HT-29 (cell line): ENCODE measurements around the gene TTC16. TPM values are rescaled to one million over a fixed set of nuclear protein-coding genes. Genes with fewer than 3 reads are reported as not detected.

Experiments
- DNase-seq: peaks from one replicate; pipeline ENCODE4 v3.0.0-alpha.2; 2015; ENCODE audit warnings: low spot score
- total RNA-seq: library from RNA; depleted of rRNA; stranded (reverse); fragments of >200 nt; shearing (Covaris generic); gene quantifications from 2 replicates; pipeline ENCODE4 v1.2.3, GENCODE V29; 2014; rRNA removed

Gene TTC16, protein sequence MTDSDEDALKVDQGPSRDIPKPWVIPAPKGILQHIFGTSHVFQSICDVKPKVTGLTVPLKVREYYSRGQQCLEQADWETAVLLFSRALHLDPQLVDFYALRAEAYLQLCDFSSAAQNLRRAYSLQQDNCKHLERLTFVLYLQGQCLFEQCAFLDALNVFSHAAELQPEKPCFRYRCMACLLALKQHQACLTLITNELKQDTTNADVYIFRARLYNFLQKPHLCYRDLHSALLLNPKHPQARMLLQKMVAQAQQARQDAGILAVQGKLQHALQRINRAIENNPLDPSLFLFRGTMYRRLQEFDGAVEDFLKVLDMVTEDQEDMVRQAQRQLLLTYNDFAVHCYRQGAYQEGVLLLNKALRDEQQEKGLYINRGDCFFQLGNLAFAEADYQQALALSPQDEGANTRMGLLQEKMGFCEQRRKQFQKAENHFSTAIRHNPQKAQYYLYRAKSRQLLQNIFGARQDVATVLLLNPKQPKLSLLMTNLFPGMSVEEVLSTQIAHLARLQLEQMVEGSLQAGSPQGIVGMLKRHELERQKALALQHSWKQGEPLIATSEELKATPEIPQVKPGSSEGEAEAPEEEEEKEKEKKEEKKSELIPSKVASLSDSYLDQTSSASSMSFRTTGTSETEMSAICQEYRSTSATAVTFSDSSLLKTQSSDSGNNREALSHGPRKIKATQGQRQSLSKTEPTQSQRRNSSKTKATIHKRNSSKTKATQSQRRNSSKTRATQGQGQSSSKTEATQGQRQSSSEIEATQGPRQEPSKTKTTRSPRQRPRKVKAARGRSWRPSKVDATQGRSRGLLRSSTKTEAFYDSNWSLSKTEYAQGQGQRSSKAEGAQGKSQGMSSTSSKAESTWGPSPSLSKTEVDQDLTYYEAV
- not detected in 2 replicates for total RNA-seq

DNA sequence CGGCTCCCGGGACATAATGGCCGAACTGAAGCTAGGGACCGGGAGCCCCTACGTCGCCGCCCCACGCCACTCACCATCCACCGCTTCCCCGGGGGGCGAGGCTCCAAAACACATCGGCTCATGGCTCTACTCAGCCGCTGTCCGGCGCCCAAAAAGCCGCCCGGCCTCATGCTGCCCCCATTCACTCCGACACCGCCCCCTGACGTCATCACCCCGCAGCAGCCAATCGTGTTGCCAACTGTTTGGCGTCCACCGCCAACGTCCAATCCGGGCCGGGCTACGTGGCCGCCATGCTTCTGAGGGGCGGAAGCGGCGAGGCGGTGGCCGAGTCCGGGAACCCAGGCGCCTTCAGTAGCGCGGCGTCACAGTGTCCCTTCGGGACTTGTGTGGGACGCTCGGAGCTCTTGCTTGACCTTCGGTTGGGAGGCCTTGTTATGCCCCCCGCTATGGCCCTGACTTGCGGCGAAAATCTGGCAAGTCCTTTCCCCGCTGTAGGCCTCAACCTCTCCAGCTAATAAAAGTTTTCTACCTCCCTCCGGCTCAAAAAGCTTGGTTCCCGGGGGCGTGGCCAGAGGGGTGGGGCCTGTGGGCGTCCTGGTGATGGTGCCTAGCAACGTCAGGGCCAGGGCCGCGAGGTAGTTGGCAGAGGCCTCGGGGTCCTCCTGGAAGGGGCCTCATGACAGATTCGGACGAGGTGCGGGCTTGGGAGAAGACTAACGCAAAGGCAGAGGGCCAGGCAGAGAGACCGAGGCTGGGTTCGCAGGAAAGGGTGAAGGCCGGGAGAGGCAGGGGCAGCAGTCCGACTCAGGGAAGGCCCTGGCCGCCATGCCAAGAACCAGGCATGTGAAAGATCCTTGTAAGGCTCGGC lies at the start of gene TTC16, which contains the start of gene PTRH1:
TTC16 (plus strand) TSS at position 610 of the 868 bp plus-strand sequence; CDS start at position 677, 67 bp downstream.
PTRH1 (minus strand) TSS at position 194 of the 868 bp plus-strand sequence; CDS start at position 170, 24 bp downstream.
- DNase-seq, result peak; percentile 95

DNA sequence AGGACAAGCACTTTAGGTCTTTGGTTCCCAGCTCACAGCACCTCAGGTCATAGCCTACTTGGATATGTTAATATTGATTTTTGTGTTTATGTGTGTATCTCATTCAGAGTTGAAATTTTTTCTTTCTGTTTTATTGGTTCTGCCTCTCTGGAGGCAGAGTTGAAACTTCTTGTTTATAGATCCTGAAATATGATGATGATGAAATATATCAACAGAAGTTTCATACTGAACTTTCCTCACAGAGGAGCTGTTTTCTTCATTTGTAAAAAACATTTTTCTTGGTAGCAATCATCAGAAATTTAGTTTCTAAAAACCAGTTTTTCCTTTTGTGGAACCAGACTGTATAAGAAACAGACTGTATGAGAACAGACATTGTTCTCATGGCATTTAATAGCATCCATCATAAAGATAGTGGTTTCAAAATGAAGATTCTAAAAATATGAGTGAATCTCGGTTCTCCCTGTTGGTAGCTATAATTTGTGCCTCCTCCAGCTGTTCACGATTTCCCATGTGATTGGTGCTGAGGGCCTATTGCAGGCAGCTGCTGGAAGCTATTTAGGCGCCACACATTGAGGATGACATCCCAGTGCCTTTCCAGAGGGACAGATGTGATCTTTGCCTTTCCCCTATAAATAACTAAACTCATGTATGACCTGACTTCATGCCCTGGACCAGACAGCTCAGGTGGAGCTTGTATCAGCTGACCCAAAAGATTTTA lies 48.6 kb upstream of the TTC16 start:
- no peak for DNase-seq

DNA sequence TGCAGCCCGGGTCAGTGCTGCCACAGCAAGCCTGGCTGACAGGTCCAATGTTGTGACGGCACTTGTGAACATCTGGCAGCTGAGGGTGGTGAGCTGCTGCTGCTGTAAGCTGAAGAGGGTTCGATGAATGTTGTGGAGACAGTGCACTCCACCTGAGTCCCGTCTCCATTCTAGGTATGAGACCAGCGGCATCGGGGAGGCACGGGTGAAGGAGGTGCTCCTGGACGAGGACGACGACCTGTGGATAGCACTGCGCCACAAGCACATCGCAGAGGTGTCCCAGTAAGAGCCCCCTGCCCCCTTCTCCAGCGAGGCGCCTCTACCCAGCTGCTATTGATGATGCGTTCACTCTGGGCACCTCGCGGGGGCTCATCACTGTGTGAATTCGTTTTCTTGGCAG lies 48.0 kb upstream of the TTC16 start:
- no peak for DNase-seq

DNA sequence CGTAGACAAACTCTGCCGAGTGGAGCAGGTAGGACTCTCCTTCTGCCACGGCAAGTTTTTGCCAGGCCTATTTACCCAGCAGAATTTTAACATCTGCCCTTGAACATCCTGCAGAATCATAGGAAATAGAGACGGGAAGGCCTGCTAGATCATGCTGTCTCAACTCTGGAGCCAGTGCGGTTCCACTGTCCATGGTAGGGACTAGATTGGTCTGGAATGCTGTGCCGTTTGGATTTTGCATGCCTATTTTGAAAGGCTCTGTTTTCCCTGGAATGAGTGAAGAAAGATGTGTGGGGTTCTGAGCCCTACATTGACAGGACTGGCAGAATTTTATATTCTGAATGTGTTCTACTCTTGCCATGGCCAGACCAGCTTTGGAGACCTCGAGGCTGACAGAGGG lies 42.6 kb upstream of the TTC16 start:
- no peak for DNase-seq

DNA sequence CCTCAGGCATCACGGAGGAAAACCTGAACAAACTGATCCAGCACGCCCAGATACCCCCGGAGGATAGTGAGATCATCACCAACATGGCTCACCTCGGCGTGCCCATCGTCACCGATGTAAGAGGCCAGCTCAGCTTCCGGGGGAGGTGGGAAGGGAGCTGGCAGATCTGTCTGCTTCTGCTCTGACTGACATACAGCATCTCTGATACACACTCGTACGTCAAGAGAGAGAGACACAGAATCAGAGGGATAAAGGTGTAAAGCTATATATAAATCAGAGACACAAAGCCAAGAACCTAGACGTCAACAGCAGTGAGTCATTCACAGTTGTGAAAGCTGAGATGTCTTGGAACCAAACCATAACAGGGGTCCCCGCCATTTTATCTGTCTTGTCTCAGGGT lies 39.2 kb upstream of the TTC16 start:
- no peak for DNase-seq

DNA sequence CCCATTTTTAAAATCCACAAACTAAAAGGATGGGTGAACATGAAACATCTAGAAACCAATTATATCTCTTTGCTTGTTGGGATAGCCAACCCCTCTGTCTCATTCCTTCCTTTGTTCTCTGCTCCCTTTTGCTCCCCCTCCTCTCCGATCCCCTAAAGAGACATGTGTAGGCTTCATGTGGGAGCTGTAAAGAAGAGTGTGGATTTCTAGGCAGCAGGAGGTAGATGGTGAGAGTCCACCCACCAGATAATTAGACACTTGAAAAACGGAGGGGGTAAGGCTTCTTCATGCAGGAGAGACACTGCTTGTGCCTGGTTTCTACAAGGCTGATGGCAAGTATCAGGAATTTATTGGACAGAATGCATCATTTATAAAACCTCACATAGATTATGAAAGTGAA lies 36.4 kb upstream of the TTC16 start:
- no peak for DNase-seq

DNA sequence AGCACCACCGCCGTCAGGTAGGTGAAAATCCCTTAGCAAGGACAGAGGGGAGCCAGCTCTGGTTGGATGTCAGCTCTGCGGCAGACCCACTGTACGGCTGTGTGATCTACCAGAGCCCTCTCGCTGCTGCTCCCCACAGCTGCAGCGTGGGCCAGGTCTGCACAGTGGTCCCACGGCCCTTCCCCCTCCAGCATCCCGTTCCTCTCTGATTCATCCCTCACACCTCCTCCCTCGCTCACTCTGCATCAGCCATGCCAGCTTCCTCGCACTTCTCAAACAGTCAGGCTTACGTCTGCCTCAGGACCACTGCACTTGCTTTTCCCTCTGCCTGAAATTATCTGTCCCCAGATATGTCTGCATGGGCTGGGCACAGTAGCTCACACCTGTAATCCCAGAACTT lies 35.7 kb upstream of the TTC16 start:
- no peak for DNase-seq

DNA sequence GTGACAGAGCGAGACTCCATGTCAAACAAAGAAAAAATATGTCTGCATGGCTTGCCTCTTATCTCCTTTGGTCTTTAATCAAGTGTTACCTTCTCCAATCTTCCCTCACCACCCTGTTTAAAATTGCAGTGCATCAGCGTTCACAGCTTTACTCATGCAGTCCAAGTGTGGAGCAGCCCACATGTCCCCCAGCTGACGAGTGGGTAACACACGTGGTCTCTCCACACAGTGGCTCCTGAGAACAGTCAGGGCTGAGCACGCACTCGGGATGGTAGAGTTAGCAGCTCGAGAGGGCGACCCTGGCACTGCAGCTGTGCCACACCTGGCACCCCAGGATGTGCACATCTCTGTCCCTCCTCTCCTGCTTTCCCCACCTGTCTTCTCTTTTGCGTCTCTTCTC lies 35.0 kb upstream of the TTC16 start:
- no peak for DNase-seq

DNA sequence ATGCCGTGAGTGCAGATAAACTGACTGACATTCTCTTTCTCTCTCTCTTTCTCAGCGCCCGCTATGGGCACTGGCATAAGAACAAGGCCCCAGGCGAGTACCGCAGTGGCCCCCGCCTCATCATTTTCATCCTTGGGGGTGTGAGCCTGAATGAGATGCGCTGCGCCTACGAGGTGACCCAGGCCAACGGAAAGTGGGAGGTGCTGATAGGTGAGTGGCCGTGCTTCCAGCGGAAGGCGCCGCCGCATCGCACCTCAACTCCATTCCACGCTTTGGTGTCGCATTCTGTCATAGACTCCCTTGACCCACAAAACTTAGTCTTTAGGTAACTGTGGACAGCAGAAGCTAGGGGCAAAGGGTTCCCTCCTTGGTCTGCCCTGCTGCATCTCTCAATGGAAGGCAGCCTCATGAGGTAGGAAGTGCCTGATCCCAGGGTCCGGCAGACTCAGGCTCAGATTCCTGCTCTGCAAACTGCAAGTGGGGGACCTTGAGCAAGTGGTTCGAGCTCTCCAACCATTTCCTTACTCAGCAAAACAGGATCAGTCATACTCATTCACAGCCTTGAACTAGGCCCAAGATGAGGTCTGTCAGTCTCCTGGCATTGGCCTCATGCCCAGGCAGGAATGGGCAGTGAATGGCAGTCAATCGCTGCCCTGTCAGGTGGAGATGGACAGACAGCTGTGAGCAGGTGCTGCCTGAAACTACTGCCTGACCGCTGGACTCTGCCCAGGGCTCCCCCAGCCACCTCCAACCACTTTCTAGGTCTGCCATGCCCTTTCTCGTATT lies 33.3 kb upstream of the TTC16 start:
- no peak for DNase-seq

DNA sequence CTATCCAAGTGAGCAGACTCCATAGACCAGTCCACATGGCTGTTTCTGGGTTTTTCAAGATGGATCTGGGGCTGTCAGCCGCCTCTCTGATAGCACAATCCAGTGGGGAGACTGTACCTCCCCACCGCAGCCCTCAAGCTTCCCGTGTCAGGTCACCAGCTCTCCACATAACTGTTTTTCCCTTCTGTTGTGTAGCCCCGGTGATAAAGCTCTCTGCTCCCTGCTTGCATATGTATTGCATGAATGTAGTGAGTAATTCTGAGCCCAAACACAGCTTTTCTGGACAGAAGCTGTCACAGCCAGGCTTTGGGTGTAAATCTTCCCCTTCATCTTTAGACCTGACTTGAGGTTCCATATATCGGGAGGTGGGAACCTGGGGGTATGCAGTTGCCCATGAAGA lies 32.2 kb upstream of the TTC16 start:
- DNase-seq, result no peak

DNA sequence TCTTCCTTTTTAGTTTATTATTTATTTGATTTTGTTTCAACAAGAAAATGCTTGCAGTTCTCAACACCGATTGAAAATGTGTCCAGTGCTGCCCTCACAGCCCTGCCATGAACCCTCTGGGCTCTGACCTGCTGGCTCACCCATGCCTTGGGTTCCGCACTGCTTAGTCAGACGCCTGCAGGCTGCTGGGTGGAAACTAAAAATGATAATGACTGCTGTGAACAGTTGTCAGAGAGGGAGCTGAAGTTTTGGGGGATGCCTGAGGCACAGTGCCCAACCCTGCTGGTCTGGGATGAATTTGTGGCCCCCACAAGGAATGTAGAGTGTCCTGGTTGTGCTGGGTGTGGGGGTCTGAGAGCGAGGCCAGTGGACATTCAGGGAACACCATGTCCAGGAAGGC lies 31.3 kb upstream of the TTC16 start:
- DNase-seq, result no peak

DNA sequence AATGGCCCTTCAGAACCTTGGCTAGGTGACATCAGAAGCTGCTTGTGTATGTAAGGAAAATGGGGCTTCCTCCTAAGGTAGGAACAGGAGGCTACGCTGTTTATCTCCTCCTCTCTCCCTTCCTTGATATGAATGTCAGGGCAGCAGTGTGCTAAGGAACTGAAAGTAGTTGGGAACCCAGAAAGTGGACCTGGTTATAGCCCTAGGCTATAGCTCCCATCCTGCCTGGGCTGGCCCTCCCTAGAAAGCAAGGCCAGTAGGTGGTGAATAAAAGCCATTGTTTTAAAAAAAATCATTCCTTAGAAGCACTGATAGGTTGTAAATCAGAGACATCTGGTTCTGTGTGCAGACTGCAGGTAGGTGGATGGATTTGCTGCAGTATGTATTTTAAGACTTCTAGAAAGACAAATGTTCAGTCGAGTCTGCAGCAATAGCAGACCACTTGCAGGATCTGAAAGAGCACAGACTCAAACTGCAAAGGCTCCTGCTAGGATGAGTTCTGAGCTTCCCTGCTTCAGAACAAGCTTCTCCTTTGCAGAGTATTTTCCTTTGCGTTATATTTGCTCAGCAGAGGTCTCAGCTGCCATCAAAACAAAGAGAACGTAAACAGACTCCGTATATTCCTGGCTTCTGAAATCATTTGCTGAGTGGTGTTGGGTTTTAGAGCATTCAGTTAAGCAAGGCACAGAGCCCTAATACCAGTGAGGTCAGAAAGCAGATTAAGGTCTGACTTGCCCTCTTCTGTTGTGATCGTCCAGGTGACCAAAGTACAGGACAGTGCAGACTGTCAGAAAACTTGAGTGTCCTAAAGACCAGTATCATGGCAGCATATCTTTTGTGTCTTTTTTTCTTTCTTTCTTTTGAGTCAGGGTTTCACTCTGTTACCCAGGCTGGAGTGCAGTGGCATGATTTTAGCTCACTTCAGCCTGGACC lies 29.2 kb upstream of the TTC16 start:
- DNase-seq, result no peak

DNA sequence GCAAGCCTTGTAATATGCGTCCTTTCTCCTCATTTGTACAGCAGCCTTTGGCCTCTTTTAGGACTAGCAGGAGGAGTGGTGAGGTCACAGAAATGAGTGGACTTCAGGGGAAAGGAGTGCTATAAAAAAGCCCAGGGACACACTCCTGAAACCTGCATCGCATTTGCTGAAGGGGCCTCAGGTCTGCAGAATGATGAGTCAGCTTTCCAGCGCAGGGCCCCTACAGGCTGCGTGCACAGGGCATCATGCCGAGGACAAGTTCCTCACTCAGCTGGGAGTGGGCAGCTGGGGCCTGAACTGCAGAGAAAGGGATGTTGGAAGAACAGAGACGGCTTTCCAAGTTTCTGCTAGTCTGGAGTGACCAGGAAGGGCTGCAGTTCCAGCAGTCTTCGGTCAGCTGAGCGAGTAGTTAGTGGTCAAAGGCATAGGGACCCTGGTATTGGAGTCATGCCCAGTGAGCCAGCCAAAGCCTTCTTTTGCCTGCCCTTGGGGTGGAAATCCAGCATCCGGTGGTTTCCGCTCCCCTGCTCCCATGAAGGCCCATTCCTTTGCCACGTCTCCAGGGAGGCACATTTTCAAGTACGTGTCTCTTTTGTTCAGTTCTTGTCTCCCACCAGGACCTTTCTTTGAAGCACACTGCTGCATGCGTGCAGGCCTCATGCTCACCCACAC lies 26.4 kb upstream of the TTC16 start:
- DNase-seq, result no peak

DNA sequence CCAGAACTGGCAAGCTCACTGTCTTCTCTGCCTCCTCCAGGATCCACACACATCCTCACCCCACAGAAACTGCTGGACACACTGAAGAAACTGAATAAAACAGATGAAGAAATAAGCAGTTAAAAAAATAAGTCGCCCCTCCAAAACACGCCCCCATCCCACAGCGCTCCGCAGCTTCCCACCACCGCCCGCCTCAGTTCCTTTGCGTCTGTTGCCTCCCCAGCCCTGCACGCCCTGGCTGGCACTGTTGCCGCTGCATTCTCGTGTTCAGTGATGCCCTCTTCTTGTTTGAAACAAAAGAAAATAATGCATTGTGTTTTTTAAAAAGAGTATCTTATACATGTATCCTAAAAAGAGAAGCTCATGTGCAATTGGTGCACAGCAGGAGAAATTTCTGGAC lies 25.1 kb upstream of the TTC16 start:
- no peak for DNase-seq

DNA sequence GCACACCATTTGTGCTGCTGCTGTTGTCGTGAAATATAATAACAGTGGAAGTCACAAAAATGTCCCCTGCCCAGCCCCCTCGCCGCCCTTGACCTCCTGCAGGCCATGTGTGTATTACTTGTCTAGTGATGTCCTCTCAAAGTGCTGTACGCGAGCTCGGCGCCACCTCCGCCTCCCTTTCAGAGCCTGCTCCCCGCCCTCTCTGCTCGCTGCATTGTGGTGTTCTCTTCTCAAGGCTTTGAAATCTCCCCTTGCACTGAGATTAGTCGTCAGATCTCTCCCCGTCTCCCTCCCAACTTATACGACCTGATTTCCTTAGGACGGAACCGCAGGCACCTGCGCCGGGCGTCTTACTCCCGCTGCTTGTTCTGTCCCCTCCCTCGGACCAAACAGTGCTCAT lies 23.8 kb upstream of the TTC16 start:
- DNase-seq, result no peak

DNA sequence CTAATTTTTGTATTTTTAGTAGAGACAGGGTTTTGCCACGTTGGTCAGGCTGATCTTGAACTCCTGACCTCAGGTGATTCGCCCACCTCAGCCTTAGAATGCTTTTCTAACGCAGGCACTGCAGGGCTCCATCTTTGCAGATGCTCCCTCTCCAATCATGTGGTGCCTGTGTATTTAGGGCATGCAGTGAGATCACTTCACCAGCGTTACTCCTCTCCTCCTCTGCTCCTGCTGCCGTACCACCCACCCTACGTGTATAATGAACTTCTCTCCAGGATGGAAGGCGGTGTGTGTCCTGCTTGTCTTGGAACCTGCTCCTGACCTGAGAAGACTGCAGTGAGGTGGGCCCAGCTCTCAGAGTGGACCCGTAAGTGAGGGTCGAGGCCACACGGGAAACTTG lies 22.7 kb upstream of the TTC16 start:
- DNase-seq, result no peak

DNA sequence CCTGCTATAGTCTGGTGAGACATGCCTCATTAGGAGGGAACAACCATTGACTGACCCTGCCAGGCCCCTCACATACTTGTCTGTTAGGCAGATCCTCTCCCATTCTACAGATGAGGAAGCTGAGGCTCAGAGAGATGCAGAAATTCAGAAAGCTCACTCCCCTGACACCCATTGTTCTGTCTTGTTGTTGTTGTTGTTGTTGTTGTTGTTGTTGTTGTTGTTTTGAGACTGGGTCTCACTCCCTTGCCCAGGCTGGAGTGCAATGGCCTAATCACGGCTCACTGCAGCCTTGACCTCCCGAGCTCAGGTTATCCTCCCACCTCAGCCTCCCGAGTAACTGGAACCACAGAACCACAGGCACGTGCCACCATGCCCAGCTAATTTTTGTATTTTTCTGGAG lies 22.2 kb upstream of the TTC16 start:
- DNase-seq, result no peak
